Amniotic epithelial cell (primary cell): Measurements from ENCODE around the gene CD93.
A peak's percentile ranks its signal among the peaks of the same experiment; 100 is the strongest.

Experiments
- DNase-seq: peaks from one replicate; pipeline ENCODE4 v3.0.0-alpha.2; 2010; ENCODE audit warnings: low read depth

Gene CD93

DNA sequence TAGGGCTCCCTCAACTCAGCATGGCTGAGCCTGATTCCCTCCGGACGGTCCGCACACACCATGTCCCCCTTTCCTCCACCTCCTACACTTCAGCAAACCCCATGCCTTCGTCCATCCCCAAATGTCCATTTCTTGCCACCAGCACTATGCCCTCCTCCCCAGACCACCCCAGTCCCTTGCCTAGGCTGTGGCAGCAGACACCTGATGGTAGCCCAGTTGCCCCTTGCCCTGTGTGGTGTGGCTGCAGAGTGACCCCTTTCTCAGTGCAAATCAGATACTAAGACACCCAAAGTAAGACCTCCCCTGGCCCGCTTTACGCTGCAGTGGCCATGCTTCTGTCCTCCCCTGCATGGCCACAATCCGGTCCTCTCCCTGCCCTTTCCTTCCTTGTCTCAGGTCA lies 34.1 kb upstream of the CD93 start:
- DNase-seq, result no peak

- DNase-seq, result no peak
These were observed 33.5 kb upstream of the CD93 start for GRCh38 chr20:23119456-23120216.

DNA sequence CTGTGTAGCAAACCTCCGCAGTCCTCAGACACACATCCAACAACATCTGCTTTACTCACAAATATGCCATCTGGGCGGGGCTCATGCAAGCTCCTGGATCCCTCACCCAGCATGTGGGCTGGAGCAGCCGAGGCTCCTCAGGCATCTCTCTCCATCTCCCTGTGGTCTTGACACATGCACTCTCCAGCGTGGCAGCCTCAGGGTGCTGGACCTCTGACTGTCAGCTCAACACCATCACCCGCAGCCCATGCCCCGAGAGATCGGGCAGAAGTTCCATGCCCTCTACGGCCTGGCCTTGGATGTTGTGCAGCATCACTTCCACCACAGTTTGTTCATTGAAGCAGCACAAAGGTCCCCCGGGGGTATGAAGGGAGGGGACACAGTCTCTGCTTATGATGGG lies 32.6 kb upstream of the CD93 start:
- DNase-seq, result no peak

- no peak for DNase-seq
These were observed 32.0 kb upstream of the CD93 start for GRCh38 chr20:23118144-23118543.

- no peak for DNase-seq
These were observed 31.6 kb upstream of the CD93 start for GRCh38 chr20:23117738-23118137.

DNA sequence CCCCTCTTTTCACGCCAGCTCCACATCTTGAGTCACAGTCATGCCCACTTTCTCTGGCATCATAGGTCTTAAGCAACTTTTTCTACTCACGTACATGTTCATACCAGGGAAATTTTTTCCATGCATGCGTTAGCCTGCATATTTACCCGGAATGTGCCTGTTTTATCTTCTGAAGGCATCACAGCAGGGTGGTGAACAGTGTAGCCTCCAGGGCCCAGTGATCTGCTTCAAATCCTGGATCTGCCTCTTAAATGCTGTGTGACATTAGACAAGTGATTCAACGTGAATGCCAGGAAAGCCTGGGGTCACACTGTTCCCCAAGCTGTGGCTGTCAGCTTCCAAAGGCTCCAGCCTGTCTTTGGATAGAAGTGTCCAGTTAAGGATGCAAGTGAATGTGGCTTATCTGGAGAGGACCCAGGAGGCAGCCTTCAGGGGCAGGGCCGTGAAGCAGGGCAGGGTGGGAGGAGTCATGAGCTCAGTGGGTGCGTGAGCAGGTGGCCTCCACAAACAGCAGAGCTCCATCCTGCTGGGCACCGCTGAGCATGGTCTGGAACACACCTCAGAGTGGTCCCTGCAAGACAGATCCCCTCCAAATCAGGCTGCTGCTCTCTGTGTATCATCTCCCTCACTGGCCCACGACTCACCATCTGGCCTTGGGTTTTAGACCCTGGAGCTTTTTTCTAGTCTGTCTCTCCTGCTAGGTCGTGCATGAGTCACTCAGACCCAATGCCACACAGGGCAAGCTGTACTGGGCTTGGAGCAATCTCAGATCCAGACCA lies 30.4 kb upstream of the CD93 start:
- DNase-seq, result peak; percentile 91

- DNase-seq, result peak; percentile 76
These were observed 29.7 kb upstream of the CD93 start for GRCh38 chr20:23115822-23116221.

GRCh38 chr20:23114448-23115082 lies 28.4 kb upstream of the CD93 start:
- DNase-seq, result no peak

- DNase-seq, result peak; percentile 56
These were observed 27.9 kb upstream of the CD93 start for GRCh38 chr20:23114018-23114417.

GRCh38 chr20:23112595-23112994 lies 26.5 kb upstream of the CD93 start:
- no peak for DNase-seq

DNA sequence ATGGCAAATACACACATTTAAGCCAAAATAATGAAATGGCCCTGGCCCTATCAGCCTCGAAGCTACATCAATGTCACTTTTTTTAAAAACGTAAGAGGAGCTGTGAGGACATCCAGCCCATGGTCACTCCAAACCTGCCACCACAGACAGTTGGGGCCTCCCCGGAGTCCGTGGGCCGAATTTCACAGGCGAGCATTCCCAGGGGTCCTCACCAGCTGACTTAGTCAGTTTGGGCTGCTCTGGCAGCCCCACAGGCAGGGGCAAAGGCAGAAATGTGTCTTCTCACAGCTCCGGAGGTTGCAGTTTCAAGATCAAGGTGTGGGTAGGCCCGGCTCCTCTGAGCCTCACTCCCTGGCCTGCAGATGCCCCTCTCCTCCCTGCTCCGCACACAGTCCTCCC lies 25.8 kb upstream of the CD93 start:
- DNase-seq, result no peak

- DNase-seq, result no peak
These were observed 25.3 kb upstream of the CD93 start for GRCh38 chr20:23111307-23111943.

DNA sequence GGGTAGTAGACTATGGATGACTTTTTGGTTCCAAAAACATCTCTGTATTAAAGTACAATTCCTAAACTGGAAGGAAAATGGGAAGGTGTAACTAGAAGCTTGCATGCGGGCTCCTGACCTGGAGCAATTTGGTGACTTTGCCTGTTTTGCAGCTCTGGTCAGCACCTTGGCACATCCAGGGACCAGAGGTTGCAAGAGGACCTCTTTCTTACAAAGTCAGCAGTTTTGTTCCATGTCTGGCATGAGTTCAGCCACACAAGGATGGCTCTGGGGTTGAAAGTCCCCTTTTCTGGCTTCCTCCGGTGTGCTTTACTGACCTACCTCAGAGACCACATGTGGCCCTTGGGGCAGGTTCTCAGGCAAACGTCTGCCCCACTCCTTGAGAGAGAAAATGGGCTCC lies 22.7 kb upstream of the CD93 start:
- no peak for DNase-seq

DNA sequence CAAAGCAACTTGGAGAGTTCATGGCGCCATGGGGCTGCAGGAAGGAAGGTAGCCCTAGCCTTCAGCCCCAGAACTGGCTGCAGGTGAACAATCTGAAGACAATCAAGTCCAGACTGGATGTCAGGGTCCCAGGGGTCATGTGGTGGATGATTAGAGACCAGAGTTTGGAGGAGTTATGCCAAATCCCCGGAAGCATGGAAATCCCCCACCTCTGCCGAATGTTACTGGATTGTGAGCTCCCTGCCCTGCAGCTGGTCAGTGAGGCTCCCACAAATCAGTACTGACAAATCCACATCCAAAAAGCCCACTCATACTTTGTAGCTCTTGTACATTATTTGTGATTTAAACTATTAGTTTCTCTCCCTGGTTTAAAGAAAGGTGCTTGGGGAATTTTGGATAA lies 21.3 kb upstream of the CD93 start:
- DNase-seq, result no peak

DNA sequence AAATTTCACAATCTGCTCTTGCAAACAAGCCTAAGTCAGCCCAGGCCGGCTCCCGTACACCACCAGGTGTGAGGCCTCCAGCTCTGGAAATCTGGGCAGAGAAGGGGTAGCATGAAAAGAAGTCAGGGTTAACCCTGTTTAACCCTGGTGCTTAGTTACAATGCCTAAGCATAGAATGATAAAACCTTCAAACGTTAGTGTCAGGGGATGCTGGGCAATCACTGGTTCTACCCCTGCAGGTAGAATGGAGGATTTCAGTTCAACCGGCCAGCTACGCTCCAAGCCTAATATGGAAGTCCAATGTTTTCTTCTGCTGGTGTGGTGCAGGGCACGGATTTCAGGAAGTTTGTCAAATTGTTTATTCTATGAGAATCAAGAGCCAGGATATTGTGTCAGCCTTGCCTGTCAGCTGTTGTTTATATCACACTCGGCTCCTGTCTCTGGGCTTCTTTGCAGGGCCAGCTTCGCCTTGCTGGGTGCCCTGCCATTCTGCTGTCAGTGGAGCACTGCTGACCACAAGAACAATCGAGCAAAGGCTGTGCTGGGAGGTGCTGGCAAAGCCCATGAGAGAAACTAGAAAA lies 20.2 kb upstream of the CD93 start:
- peak; percentile 18 for DNase-seq

GRCh38 chr20:23105193-23105592 lies 19.1 kb upstream of the CD93 start:
- DNase-seq, result no peak

DNA sequence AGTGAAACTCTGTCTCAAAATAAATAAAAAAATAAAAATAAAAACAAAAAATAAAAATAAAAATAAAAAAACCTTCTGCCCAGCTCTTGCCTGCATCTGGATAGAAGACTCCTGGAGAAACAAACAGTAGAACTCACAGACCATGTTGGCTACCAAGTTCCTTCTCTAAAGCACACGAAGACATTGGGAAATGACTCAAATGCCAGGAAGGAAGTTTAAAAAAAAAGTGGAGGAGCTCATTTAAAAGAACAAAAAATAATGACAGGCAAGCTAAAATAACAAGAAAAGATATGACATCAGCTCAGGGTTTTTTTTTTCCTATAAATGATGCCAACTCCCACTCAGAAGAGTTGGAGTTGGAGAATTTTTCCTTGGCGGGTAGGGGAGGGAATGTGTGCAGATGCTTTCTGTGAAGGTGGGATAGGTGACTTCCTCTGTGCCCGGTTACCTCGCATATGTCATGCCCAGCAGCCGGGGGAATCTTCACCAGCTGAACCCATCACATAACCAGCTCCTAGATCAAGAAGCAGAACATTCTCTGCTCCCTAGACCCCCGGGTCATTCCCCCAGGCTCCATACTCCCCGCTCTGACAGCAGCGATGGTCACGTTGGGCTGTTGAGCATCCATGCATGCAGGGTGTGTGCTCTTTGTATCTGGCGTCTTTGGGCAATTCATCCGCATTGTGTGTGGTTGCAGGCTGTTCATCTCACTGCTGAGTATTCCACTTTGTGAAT lies 17.3 kb upstream of the CD93 start:
- DNase-seq, result no peak

DNA sequence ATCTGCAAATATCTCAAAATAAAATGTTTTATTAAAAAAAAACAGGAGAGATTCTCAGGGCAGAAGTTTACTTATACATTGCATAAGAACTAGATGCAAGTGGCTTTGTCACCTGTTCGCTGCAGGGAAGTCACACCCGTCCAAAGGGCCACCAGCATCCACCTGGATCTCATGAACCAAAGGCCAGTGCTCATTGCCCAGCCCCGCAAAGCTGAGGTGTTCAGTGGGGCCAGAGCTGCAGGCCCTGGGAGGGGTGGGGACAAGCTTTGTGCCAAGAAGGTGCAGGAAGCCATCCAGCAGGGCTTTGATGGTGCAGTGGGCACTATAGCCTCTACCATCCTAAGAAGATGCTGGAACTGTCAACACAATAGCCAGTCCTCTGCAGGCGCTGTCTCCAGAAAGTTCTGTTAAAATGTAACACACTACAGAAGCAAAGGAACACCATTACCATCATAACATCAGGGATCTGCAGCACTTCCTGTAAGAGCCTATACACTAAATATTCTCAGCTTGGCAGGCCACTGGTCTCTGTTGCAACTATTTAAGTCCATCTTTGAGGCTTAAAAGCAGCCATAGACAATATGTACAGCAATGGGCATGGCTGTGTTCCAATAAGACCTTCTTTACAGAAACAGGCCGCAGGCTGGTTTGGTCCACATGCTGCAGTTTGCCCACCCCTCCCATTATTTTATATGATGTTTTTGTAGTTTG lies 15.7 kb upstream of the CD93 start:
- DNase-seq, result no peak

GRCh38 chr20:23100720-23101107 lies 14.6 kb upstream of the CD93 start:
- no peak for DNase-seq

DNA sequence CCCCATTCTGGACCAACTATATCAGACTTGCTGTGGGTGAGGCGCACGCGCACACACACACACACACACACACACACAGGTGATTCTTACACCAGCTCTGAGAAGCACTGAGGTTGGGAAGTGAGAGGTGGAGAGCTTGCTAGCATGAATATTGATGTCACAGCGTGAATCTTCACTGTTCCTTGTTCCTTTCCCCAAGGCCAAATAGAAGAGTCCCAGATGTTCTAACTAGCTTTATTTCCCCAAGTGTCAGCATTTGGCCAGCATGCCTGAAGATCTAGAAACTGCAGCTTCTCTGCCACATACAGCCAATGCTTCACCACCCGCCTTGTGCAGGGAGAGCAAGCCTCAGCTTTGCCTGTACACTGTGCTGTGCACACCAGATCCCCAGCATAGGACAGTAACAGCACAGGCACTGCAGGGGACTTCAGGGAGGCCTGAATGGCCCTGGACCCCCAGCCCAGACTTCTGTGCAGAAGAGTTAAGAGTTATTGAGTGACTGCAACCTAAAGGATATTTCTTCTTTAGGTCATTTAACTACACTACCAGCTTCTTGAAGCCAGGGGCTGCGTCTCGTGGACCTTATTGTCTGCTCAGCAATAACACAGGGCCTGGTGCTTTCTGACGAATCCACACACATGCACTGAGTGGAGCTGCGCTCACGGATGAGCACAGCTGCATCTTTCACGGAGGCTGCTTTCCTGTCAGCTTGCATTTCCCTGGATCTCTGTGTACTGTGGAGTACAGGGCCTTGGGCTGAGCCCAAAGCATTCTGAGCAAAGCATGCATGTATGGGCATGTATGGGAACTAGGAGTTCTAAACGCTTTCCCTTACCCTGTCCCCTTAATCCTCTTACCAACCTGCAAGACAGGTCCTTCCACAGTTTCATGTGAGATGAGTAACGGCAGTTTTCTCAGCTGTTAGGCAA lies 13.9 kb upstream of the CD93 start:
- DNase-seq, result no peak
